HG03378 (cell line): ENCODE results near the gene KCNH5.

Experiments used
- ATAC-seq: cut with Tn5 transposase; IDR thresholded peaks from one replicate; pipeline ENCODE4 v1.9.1; 2021; ENCODE audit warnings: mild to moderate bottlenecking, moderate library complexity; ENCODE audit not compliant: unreplicated experiment

KCNH5 gene

GRCh38 chr14:63009495-63009894, 35.8 kb downstream of the KCNH5 start:
- ATAC-seq: no peak

DNA sequence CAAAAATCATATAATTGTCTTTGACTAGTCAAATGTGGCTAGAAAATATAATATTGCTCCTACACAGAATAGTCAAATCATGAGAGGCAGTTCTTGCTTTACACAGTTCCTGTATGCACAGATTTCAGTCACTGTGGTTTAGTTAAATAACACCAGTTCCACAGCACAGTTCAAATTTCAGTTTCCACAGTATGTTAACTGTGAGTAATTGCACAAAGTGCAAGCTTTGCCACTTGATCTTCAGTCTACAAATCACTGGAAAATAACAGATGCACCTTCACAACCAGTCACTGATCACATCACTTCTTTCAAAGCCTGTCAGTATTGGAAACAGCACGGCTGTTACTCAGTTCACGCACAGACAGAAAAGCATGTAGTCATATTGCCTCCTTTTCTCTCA, 38.7 kb downstream of the KCNH5 start:
- ATAC-seq: no peak

GRCh38 chr14:62994096-62994495, 51.2 kb downstream of the KCNH5 start:
- ATAC-seq: no peak

GRCh38 chr14:62988967-62989366, 56.3 kb downstream of the KCNH5 start:
- no peak for ATAC-seq

DNA sequence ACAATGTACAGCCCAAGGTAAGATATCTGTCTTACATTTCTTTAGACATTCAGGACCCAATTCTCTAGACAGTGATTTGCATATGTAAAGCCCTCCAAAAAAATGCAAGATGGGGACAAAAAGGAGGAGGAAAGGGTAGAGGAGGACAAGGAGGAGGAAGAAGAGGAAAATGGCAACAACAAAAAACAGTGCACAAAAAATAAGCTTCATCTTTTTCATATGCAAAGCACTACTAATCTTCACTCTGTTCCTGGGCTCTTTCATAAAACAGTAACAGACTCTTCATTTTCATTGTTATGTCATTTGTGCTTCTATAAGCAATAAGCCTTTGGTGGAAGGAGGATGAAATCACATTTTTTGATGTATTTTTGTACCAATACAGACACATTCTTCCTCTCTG, 61.4 kb downstream of the KCNH5 start:
- ATAC-seq: no peak

DNA sequence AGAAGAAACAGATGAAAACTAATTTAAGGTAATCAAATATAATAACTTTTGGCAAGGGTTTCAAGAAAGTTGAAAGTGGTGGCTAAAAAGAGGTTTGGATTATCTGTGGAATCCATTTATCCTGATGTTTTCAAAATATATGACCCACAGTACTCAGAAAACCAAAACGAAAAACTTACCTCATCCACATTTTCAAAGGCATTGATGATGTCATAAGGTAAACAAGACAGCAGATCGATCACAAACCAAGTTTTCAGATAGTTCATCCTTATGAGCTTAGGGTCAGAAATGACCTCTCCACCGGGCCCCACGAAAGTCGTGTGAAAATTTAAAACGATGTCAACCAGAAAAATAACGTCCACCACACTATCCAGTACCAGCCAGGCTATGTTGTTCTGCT, 64.6 kb downstream of the KCNH5 start:
- no peak for ATAC-seq

DNA sequence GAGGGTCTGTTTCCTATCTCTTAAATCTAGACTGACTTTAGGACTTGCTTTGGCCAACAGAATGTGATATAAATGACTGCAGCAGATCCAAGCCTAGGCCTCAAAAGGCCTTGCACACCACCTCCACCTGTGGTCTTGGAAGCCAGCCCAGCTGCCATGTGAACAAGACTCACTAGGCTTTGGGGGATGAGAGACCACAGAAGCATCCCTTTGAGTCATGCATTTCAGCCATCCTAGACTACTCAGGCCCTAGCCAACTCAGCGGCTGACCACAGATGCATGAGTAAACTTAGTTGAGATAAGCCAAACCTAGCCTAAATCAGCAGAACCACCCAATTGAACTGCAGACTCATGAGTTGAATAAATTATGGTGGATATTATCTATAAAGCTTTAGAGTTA, 87.7 kb downstream of the KCNH5 start:
- no peak for ATAC-seq

GRCh38 chr14:62956413-62956812, 88.8 kb downstream of the KCNH5 start:
- no peak for ATAC-seq

DNA sequence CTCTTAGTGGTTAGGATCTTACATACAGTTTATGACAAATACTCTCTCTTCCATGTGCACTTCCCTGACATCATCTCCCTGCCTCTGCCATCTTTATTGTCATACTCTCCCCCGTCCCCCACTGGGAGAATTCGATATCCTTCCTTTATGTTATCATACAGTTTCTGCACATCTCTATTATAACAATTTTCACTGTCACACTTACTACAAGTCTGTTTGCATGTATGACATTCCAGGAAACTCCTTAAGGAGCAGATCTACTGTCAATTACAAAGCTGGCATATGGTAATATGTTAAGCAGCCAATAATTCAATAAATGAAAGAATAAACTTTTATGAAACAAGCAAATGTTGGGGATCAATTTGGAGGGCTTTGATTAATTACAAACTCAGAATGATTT, 91.1 kb downstream of the KCNH5 start:
- ATAC-seq: no peak

DNA sequence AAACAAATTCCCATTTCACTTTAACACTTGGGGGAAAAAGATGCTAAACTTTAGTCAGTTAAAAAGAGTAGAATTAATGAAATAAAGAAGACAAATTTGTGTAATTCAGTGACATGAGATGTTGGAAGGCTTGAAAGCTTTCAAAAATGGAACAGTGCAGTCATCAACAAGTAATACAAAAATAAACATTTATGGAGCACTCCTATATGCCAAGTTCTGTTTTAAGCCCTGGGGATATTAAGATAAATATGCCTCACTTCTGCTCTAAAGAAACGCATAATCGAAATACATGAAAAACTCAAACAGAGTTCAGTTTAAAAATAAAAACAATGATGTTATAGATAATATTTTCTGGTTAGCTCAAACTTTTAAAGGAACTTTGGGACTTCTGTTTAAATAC, 93.0 kb downstream of the KCNH5 start:
- ATAC-seq: no peak

DNA sequence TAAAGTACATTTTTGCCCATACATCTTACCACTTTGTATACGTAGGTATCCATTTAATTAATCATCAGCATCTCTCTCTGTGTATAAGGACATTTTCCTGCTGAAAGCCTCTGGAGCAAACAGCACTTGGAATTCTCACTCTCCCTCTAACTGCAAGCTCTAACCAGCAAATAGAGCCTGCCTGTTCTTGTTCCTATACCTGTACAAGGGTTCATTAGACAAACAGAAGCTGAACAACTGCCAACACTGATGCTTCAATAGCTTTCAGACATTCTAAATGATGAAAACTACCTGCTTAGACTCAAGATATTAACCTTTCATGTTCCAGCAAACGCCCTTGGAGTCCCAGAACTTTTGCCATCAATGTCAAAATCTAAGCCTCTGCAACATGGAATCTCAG, 98.0 kb downstream of the KCNH5 start:
- no peak for ATAC-seq

DNA sequence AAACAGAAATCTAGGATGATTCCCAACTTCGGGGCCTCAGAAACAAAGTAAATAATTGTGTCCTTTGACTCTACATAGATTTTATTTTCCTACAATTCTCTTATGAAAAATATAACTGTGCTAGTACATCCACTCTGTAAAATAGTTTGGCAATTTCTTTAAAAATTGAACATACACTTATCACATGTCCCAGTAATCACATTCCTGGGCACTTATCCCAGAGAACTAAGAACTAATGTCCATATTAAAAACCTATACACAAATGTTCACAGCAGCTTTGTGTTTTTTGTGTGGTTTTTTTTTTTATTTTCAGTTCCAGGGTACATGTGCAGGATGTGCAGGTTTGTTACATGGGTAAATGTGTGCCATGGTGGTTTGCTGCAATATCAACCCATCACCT, 99.0 kb downstream of the KCNH5 start:
- no peak for ATAC-seq

DNA sequence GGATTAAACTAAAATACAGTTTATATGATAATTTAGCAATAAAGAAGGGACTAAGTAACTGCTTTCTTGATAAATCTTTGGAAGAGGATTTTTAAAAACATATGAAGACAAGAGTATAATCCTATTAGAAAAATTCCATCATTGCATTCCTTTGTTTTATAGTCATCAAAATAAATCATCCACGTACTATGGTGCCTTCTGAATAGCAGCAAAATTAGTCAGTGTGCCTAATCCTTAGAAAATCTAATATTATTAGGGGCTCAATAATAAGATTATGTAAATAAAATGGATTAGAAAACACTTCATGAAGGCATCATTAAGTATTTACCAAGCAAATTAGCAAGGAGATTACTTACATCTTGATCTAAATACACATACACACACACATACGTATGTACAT, 102.1 kb downstream of the KCNH5 start:
- ATAC-seq: no peak

GRCh38 chr14:62939970-62940369, 105.3 kb downstream of the KCNH5 start:
- ATAC-seq: no peak

- ATAC-seq: no peak
These were observed 106.5 kb downstream of the KCNH5 start for GRCh38 chr14:62938778-62939177.

GRCh38 chr14:62934439-62934838, 110.8 kb downstream of the KCNH5 start:
- ATAC-seq: no peak

- ATAC-seq: no peak
These were observed 123.8 kb downstream of the KCNH5 start for GRCh38 chr14:62921466-62921865.

- ATAC-seq: no peak
These were observed 128.7 kb downstream of the KCNH5 start for GRCh38 chr14:62916551-62916950.

DNA sequence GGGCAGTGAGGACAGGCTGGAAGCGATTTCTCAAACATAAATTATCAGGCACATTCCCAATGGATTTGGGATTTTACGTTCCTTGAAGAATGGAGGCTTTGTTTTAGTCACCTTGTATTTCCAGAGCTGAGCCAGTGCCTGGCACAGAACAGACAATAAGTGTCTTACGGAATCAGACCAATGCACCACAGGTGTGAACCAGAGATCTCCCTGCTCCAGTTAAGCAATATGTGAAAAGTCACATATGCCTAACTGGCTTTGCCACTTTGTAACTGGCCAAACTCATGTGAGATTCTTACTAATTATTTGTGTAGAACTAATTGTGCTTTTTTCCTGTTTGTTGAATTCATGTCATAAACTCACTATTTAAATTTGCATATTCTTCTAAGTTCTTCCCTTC, 130.4 kb downstream of the KCNH5 start:
- no peak for ATAC-seq

DNA sequence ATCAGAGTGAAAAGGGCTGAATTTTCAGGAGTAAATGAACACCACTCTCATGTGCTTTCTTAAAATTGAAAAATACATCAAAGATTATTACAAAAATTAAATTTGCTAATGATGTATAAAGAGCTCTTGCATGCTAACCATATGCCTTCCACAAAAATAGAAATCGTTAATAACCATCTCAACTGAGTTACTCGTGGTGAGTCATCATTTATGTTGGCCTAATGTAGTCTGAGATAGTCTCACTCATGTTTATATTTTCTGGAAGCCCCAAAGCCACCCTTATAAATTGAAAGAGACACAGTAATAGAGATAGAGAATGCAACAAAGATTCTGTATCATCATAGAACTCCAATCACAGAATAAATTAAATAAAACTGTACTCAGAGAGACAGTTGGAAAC, 131.2 kb downstream of the KCNH5 start:
- ATAC-seq: no peak

- ATAC-seq: no peak
These were observed 136.8 kb downstream of the KCNH5 start for GRCh38 chr14:62908506-62908905.

DNA sequence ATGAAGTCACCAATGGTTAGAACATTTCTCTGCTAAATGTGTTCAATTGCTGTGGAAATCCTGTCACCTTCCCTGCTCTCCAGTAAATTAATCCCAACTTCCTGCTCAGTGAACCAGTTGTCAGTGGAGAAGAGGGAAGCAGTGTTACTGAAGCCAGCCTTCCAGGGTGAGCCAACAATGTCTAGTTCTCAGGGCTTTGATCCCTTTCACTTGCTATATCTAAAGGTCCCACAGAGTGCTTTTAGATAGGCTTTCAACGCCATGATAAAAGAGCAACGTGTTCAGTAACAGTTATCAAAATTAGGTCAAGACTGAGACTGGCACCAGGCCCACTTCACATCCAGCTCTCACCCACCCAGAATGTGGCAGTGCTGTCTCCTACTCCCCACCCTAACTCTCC, 139.7 kb downstream of the KCNH5 start:
- no peak for ATAC-seq

- no peak for ATAC-seq
These were observed 147.5 kb downstream of the KCNH5 start for GRCh38 chr14:62897771-62898170.

DNA sequence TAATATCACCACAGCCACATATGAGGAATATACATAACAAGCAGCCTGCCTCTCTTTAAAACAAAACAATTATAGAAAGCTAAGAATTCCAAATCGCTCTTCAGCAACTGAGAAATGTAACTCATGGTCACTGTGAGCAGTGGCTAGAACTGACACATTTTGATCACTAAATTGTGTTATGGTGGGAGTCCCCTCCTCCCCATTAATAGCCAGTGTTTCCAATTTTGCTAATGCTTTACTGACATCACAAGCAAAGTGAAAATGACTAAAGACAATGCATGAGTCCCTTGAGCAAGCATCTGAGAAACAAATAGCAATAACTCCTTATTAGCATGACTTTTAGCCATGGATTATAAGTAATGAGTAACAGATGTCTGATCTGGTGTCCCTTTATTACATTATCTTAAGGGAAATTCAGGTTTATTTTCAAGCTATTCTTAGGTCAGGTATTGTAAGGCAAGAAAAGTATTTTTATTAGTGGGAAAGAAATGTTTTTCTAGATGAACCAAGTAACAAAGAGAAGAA, 148.3 kb downstream of the KCNH5 start:
- no peak for ATAC-seq
